SK-N-SH (cell line): ENCODE data around the gene KLHDC8A.
A peak's percentile ranks its signal among the peaks of the same experiment; 100 is the strongest.

Experiments used
- CTCF ChIP-seq: fragments of 200-600 bp; sonication (generic); IDR thresholded peaks from 2 replicates; pipeline ENCODE4 v1.6.1; 2017; ENCODE audit warnings: antibody characterized with exemption, mild to moderate bottlenecking, moderate library complexity
- EZH2phosphoT487 ChIP-seq: fragments of 200-600 bp; sonication (generic); IDR thresholded peaks from 2 replicates; pipeline ENCODE4 v1.6.1; 2017; ENCODE audit warnings: low read depth, mixed run types, mild to moderate bottlenecking, antibody characterized with exemption, moderate library complexity, borderline replicate concordance
- MAX ChIP-seq: IDR thresholded peaks from 2 replicates; pipeline ENCODE4 v1.4.0; 2012; ENCODE audit warnings: low read depth

GRCh38 chr1:205375835-205376545 lies 19.3 kb upstream of the KLHDC8A start:
- TF ChIP-seq MAX, result no peak
- TF ChIP-seq CTCF, result peak; percentile 21
- TF ChIP-seq EZH2phosphoT487, result no peak
